OCI-LY7 (cell line): ENCODE measurements around the gene PRX.

Experiments
- CTCF ChIP-seq: fragments of 200-600 bp; sonication (generic); conservative IDR thresholded peaks from 2 replicates; pipeline ENCODE4 v1.5.1; 2014; ENCODE audit warnings: mild to moderate bottlenecking, antibody characterized with exemption, low read length, moderate library complexity, mixed read lengths
- EZH2phosphoT487 ChIP-seq: fragments of 200-600 bp; sonication (generic); IDR thresholded peaks from 2 replicates; pipeline ENCODE4 v1.6.1; 2018; ENCODE audit warnings: low read depth, borderline replicate concordance, mild to moderate bottlenecking, mixed run types, antibody characterized with exemption, low read length, moderate library complexity, mixed read lengths

GRCh38 chr19:40420451-40420765 is 7.2 kb upstream of the PRX start:
- TF ChIP-seq CTCF (no peak), EZH2phosphoT487 (no peak)
